Suppressor macrophage treated with lipopolysaccharide for 1 hour (primary cell): ENCODE results near the gene RAB11FIP5.
"Not testable (repeated sequence)": the region's sequence is repeated elsewhere in the genome, so short reads cannot be mapped to it uniquely, and the experiment has no call there.

ENCODE experiments used
- DNase-seq, 3 donors: peaks; one replicate each; pipeline ENCODE4 v3.0.0-alpha.2; 2020 to 2022

The RAB11FIP5 gene

DNA sequence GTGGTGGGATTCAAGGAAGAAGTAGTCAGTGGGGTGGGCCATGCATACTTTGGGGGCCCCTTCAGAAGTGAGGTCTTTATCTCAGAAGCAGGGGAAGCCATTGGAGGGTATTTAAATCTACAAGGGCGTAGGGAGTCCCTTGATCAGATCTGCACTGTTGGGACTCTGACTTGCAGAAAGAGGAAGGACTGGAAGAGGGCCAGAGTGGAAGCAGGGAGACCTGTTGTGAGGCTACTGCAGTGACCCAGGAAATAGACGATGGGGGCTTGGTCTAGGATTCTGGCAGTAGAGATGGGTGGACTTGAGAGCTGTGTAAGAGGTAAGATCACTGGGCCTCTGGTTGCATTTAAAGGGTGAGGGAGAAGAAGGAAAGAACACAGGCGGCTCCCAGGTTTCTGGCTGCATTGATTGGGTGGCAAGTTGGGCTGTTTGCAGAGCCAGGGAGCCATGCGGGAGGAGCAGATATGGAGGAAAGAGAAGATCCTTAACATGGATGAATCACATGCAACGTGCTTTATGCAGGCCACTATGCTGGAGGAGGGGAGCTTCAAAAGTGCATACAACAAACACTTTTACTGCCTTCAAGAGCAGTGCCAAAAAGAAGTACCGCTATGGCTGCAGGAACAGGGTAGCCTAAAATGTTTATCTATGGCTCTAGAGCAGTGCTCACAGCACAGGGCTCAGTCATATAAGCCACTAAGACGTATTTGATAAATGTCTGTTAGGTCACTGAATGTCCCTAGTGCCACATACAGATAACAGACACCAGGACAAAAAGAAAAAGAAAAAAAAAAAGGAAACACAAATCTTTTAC lies 43.5 kb downstream of the RAB11FIP5 start:
- peak in 2 of 3 donors; percentile 14 to 30 for DNase-seq

DNA sequence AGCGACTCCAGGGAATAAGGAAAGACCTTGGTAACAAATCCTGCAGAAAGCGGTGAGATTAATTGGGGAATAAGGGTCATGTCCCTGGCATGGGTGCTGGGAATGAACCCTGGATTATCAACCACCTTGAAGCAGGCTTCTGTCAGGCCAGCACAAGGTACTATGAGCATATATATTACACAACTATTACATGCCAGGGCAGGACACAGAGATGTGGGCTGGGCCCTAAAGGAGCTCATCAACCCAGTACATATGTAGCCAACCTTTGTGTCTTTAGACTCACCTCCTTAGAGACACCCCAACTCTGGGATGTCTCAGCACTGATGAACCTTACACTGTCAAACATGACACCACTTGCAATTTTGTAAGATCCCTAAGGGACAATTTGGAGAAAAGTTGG lies 44.6 kb downstream of the RAB11FIP5 start:
- no peak for DNase-seq

DNA sequence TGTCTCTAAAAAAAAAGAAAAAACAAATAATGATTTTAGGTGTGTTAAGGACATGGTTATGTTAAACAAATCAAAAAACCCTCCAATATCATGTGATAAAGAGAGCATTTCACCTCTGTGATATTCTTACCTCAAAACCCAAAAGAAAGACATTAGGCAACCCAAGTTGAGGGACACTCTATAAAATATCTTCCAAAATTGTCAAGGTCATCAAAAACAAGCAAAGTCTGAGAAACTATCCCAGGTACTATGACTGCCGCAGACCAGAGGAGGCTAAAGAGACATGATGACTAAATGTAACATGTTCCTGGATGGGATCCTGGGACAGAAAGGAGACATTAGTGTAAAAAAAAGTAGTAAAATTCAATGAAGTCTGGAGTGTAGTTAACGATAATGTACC lies 45.7 kb downstream of the RAB11FIP5 start:
- DNase-seq: no peak

DNA sequence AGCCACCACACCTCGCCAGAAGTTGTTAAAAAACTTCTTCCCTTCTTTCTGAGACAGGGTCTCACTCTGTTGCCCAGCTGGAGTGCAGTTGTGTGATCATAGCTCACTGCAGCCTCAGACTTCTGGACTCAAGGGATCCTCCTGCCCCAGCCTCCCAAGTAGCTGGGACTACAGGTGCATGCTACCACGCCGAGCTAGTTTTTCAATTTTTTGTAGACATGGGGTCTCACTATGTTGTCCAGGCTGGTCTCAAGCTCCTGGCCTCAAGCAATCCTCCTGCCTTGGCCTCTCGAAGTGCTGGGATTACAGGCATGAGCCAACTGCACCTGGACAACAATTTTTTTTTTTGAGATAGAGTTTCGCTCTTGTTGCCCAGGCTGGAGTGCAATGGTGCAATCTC lies 47.7 kb downstream of the RAB11FIP5 start:
- DNase-seq: not testable (repeated sequence)

DNA sequence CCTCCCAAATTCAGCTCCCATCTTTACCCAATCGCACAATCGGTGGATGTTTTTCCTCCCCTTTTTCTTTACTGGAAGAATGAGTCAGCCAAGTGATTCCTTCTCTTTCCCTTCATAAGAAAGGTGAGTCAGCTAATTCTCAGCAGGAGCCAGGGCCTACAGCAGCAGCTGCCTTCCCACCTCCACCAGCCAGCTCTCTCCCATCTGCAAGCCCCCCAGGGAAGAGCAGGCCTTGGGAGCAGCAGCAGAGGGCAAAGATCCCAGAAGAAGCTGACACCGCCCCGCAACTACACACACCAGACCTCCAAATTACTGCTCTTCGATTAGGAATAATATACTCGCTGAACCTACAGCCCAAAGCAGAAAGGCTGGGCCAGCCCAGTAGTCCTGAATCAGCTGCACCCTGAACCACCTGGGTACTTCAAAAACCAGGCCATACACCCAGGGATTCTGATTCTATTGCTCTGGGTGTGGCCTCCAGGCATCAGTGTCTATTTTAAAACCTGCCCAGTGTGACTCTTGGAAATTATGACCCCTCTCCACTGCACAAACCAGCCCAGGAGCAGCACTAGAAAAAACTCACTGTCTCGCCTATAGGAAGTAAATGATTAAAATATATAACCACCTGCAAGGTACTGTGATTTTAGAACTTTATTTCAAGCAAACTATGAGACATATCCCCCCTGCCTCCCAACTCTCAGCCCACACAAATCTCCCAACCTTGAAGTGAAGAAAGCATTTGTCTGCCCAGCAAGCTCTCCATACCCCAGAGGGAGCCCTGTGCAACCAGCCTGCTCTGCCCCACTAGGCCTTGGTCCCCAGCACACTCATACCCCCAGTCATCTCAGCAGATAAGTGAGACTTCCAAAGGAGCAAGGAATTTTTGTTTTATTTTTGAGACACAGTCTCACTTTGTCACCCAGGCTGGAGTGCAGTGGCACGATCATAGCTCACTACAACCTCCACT lies 48.6 kb downstream of the RAB11FIP5 start:
- peak in 2 of 3 donors; percentile 7 to 29 for DNase-seq

DNA sequence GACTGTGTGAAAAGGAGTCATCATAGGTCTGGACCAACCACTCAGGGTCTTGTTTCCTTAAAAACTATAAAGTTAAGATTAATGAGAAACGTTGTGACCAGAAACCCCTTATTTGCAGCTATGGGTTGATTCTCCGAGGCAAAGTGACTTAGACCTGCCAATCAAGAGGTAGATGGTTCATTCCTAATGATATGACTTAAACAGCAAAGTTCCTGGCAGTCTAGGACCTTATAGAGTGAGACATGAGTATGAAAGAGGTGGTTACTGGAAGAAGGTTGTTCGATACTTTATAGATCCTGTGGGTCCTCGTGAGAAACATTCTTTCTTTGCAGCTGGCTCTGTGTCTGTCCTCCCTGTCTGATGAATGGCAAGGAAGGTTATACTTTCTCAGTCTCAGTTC lies 49.3 kb downstream of the RAB11FIP5 start:
- no peak for DNase-seq

DNA sequence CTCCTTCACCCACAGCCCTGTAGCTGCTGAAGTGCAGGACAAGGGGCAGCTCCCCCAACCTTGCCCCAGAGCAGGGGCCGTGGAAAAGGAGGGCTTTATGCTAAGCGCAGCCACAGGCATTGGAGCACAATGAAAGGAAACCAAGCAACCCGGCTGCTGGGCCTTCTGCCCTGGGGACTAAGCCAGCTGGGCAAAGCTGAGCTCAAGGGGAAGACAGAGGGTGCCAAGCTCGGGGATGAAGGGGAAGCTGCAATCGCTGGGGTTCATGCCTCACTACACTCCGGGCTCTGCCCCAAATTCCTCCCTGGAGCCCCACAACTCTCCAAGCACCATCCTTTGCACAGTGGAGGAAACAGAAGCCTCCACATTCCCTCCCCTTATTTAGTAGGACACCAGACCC lies 53.6 kb downstream of the RAB11FIP5 start:
- DNase-seq: no peak

DNA sequence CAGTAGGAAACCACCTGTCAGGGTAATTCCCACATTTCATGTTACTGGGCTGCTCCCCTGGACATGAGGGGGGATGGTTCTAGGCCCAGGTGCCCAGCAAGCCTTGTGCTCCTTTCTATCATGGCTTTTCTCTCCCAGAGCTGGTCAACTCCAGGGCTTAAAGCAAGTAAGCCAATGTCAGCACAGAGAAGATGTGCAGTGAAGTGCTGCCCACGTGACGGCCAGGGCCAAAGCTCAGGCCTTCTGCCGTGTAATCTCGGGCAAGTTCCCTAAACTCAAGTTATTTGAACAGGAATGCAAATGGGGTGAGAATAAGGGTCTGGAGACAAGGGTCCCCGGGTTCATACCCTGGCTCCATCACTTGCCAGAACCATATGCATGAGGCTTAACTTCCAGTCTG lies 57.8 kb downstream of the RAB11FIP5 start:
- no peak for DNase-seq

DNA sequence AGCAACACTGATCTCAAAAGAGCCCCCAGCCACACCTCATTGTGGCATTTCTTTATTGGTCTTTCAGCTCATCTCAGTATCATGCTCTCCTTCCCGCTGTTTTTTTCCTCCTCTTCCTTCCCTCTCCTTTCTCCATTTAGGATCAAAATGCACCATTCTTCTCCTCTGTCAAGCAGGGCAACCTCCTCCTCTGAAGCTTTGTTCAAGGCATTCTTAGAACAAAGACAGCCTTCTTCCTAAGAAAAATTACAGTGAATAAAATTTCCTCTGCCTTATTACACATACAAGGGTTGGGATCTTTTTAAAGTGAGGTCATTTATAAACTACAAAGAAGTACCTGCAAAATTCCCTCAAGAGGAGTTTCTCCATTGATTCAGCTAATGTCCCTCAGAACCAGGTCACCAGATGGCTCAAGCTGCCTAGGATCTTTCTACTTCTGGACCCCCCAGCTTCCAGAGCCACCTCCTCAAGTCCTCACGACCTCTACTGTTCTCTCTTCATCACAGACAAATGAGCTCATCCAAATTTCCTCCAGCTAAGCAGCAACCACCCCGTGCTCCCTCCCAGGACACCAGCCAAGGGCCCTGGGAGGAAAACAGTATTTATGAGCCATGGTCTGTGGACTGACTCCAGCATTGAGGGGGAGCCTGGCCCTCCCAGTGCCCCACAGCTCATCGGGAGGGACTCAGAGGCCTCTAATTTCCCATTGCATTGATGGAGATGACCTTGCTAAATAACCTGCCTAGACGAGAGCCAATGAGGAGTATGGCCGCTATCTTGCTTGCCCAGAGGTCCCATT lies 59.2 kb downstream of the RAB11FIP5 start:
- no peak for DNase-seq

DNA sequence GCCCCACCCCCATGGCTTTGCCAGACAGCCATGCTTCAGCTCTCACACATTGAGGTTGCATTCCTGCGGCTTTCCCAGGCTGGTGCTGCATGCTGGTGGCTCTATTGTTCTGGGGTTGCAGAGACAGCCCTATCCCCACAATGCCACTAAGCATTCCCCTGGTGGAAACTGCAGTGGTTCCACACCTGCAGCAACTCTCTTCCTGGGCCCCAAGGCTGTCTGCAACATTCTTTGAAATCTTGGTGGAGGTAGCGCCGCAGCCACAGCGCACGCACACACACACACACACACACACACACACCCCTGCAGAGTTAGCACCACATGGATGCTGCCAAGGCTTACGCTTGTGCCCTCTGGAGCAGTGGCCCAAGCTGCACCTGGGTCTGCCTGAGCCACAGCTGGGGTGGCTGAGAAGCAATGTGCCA lies 62.6 kb downstream of the RAB11FIP5 start:
- DNase-seq: no peak

DNA sequence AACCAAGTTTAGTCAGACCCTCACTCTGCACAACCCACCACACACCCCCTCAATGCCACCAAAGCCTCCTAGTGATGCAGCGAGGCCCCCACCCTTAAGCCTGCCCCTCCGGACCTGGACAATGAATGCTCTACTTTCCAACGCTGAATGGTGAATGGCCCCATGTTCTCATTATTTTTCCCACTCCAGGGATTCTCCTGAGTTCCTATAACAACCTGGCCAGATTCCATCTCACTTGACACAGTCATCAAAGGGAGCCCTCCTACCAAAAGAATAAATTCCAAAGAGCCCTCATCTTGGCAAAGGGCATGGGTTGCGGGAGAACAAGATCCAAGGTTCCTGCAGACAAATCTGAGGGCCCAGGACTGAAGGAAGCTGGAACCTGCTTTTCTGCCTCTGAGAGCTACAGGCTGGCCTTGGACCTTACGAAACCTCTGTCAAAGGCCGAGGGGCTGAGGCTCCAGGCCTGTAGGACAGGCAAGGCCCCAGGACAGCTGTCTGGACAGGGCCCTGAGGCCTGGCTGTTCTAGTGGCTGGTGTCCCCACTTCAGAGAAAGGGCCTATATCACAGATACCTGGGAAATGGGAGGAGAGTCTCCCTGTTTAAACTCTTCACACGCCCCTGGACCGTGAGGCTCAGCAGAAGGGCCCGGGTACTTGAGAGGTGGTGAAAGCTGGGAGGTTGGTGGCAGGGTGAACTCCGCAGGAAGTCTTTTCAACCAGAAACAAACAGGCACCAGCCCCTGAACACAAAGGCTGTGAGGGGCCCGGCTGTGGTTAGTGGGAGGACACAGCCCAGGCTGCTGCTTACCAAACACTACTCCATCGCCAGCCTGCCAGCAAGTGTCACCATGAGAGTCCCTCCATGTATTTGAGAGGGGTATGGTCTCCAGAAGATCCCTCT lies 68.6 kb downstream of the RAB11FIP5 start:
- no peak for DNase-seq

DNA sequence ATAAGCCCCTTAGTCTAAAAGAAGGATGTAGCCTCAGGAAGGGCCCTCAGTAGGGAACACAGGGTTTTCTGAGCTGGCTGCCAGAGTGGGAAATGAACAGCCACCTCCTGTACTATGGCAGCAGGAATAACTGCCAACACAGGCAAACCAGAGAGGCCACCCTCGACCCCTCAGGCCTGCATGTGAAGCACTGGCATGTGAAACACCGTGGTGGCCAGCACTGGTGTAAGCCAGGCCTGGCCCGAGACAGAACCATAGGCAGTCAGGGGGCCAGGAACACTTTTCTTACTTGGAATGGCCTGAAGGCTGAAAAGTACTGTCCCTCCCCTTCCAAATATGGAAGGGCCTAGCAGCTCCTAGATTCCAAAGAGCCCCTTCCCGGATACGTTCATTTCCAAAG lies 69.5 kb downstream of the RAB11FIP5 start:
- DNase-seq: no peak

DNA sequence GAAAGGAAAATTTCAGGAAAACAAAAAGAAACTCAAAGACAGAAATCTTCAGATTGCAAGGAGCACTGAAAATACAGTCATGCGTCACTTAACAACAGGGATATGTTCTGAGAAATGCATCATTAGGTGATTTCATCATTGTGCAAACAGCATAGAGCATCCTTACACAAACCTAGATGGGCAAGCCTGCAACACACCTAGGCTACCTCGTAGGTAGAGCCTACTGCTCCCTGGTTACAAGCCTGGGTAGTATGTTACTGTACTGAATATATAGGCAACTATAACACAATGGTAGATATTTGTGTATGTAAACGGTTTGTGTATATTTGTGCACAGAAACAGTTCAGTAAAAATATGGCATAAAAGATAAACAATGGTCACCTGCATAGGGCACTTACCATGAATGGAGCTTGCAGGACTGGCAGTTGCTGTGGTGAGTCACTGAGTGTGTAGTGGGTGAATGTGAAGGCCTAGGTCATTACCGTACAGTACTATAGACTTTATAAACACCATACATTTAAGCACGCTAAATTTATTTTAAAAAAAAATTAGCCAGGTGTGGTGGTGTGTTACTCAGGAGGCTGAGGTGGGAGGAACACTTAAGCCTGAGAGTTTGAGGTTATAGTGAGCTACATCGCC lies 74.7 kb downstream of the RAB11FIP5 start:
- DNase-seq: no peak

DNA sequence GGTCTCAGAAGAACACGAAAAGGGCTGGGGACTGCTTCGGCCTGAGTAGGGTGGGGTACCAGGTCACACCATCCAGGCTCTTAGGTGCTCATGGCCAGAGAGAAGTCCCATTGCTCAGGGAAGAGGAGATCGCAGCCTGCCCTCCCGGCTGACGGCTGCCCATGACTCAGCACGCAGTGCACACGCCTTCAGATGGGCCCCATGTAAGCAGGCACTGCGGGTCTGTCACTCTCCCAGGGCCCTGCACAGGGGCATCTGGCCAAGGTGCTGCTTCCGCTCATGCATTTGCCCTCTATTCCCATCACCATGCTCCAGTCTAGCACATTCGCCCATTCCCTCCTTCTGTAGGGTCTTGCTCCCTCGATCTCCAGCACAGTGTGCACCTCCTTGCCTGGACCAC lies 76.0 kb downstream of the RAB11FIP5 start:
- DNase-seq: no peak

DNA sequence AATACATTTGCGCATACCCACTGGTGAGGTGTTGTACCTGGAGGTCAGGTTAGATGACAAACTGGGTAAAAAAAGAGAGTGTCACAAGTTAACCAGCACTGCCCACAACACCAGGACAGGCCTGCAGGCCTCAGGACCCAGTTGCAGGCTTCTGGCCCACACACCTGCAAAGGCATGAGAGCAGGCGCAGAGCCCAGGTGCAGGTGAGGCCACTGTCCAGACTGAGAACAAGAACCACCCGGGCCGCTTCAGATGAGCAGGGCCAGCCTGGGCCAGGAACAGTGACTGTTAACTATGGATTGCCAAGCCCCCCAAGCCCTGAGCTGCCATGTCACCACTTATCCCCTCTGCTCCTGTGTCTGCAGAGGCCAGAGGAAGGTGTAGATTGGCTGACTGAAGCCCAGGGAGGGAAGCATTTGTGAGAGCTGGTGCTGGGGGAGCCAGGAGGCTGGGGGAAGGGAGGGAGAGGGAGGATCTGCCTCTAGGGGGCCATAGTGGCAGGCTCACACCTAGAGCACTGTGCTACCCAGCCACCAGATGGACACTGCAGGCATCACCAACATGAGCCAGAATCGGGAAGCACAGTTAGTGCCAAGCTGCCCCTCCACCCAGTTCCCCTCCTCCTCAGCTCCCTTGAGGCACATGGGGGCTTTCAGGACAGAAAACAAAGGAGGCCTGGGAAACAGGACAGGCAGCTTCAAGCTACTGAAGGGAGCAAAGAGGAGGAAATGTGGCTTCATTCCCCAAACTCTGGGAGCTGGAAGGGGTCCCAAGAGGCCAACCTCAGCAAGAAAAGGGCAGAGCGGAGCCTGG lies 76.6 kb downstream of the RAB11FIP5 start:
- DNase-seq: no peak

DNA sequence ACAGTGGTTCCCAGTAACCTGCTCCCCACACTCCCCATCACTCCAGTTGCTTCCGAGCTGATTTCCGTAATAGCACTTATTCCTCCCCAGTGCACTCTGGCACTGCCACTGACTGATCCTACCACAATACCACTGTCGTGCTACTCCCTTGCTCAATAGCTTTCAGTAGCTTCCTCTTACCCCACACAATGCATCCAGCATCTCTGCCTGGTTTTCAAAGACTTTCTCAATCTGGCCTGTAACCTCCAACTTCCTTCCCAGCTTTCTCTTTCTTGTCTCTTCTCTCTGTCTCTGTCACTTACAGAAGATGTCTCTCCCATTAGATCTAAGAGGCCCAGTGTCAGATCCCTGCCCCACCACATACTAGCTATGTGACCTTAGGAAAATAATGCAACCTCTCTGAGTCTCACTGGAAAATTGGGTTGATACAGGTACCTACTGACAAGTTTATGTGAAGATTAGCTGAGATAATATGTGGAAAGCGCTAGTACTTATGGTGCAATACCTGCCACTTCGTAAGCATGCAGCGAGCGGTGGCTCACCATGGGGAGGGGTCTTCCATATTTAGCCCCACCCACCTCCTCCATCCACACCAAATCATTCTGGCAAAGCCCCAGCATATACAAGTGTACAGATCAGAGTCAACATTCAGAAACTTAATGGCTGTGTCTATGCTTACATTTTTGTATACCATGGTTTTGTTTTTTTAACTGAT lies 77.9 kb downstream of the RAB11FIP5 start:
- peak; percentile 76 to 83 (median 82) for DNase-seq

DNA sequence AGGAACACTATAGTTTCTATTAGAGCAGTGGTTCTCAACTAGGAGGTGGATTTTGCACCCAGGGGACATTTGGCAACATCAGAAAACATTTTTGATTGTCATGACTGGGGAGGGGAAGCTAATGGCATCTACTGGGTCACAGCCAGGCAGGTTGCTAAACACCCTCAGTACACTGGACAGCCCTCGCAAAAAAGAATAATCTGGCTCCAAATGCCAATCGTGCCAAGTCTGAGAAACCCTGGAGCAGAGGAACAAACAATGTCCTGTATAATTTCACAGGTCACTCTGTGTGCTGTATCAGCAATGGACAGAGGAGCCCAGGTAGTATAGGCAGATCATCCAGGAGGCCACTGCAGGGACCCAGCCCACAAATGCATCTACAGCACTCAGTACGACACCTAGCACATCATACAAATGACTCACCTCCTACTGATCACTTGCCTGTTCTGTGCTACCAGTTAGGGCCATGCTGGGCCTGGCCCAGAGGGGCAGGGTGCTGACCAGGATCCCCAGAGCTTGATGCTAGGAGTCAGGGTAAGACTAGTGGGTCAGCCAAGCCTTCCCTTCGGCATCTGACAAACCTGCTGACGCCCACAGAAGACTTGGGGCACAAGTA lies 78.9 kb downstream of the RAB11FIP5 start:
- no peak for DNase-seq

DNA sequence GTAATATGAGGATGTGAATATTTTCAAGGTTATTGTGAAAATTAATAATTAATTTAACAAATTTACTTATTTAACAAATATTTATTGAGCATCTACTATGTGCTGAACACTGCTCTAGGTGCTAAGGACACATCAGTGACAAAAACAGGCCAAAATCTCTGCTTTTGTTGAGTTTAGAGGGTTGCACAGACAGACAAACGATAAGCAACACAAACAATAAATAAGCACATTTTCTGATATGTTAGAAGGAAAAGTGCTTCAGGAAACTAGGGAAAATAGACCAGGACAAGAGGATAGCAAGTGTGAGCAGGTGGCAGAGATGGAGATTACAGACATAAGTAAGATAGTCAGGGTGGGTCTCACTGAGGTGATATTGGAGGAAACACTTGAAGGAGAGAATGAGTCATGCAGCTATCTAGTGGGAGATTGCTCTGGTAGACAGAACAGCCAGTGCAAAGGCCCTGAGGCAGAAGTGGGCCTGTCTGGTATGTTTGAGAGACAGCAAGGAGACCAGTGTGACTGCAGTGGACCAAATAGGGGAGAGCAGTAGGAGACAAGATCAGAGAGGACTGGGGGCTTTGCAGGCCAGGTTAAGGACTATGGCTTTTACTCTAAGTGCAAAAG lies 79.5 kb downstream of the RAB11FIP5 start:
- no peak for DNase-seq

DNA sequence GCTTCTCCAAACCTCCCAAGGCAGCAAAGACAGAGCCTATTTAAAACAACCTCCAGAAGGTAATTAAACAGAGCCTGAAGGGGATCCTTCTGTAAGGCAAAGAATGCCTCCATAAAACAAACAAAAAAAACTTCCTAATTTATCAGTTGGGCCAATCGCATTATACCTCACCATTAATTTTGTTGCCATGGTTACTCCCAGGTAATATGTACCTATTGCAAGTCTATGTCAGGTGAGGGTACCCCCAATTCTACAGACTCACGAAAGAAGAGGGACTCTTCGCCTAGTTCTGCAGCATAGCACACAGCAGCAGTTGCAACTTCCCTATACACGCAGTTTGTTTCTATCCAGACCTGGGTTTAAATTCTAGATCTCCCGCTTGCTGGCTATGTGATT lies 80.0 kb downstream of the RAB11FIP5 start:
- no peak for DNase-seq
